NOMO-1 treated with dmso at 0.1 percent for 144 hours (cell line): Measurements from ENCODE around the gene ZNF407.

Source experiments
- DNase-seq: peaks from one replicate; lab custom pipeline; 2025; ENCODE audit not compliant: unreplicated experiment; lab: John Stamatoyannopoulos, UW

ZNF407 gene

DNA sequence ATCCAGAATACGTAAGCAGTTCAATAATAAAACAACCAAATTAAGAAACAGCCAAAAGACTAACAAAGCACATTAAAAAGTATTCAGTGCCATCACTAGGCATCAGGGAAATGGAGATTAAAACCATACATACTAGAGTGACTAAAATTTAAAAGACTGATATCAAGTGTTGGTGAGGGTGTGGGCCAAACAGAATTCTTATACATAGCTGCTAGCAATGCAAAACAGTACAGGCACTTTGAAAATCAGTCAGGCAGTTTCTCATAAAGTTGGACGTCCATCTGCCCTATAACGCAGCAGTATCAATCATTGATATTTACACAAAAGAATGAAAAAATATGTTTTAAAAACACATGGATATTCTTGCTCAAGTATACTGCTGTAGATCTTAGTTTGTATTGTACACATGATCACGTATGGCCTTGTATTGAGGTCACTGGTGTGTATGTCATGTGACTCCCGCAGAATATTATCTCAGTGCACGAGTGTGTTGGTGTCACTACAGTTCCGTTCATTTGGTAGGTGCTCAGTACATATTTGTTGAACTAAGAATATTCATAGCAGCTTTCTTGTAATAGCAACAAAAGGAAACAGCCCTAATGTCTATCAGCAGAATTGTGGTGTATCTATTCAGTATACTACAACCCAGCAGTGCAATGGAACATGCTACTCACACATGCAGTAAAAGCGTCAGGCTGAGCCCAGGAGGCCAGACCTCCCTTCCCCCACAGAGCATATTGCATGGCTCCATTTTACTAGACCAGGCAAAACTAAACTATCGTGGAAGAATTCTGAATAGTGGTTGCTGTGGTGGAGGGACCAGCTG, 28.6 kb downstream of the ZNF407 start:
- DNase-seq: no peak

DNA sequence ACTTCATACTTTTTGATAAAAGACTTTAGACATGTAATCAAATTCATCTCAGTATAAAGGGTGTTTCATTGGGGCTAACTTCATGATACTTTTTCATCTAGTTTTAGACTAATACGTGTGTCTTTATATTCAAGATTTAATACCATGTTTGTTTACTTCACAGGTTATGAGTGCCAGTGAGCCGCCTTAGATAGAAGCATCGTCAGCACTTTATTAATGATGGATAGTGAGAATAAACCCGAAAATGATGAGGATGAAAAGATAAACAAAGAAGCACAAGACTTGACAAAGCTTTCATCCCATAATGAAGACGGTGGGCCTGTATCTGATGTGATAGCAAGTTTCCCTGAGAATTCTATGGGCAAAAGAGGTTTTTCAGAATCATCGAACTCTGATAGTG, 33.1 kb downstream of the ZNF407 start:
- DNase-seq: no peak

DNA sequence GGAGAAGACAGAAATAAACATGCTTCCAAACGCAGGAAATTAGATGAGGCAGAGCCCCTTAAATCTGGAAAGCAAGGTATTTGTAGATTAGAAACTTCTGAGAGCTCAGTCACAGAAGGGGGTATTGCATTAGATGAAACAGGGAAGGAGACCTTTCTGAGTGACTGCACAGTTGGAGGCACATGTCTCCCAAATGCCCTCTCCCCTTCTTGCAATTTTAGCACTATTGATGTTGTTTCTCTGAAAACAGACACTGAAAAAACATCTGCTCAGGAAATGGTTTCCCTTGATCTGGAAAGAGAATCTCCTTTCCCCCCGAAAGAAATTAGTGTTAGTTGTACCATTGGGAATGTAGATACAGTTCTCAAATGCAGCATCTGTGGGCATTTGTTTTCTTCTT, 33.5 kb downstream of the ZNF407 start:
- DNase-seq: no peak

DNA sequence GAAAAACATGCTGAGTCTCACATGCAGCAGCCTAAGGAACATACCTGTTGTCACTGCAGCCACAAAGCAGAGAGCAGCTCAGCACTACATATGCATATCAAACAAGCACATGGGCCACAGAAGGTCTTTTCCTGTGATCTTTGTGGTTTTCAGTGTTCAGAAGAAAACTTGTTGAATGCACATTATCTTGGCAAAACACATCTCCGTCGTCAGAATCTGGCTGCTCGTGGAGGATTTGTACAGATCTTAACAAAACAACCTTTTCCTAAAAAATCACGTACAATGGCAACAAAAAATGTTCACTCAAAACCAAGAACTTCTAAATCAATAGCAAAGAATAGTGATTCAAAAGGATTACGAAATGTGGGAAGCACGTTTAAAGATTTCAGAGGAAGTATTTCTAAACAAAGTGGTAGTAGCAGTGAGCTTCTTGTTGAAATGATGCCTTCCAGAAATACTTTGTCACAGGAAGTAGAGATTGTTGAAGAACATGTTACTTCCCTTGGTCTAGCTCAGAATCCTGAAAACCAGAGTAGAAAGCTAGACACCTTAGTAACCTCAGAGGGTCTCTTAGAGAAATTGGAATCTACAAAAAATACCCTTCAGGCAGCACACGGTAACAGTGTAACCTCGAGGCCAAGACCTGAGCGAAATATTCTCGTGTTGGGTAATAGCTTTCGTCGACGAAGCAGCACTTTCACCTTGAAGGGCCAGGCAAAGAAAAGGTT, 34.1 kb downstream of the ZNF407 start:
- no peak for DNase-seq

DNA sequence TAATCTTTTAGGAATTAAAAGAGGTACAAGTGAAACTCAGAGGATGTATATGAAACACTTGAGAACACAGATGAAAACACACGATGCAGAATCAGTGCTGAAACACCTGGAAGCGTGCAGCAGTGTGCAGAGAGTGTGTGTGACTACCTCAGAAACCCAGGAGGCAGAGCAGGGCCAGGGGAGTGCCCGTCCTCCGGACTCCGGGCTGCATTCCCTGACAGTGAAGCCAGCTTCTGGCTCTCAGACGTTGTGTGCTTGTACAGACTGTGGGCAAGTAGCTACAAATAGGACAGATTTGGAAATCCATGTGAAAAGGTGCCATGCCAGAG, 34.6 kb downstream of the ZNF407 start:
- DNase-seq: no peak

DNA sequence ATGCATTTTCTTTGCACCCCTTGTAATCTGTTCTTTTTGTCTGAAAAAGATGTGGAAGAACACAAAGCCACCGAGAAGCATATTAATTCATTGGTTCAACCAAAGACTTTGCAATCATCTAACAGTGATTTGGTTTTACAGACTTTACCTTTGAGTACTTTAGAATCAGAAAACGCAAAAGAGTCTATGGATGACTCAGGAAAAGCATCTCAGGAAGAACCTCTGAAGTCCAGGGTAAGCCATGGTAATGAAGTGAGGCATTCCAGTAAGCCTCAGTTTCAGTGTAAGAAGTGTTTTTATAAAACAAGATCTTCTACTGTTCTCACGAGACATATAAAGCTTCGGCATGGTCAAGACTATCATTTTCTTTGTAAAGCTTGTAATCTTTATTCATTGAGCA, 35.2 kb downstream of the ZNF407 start:
- no peak for DNase-seq

DNA sequence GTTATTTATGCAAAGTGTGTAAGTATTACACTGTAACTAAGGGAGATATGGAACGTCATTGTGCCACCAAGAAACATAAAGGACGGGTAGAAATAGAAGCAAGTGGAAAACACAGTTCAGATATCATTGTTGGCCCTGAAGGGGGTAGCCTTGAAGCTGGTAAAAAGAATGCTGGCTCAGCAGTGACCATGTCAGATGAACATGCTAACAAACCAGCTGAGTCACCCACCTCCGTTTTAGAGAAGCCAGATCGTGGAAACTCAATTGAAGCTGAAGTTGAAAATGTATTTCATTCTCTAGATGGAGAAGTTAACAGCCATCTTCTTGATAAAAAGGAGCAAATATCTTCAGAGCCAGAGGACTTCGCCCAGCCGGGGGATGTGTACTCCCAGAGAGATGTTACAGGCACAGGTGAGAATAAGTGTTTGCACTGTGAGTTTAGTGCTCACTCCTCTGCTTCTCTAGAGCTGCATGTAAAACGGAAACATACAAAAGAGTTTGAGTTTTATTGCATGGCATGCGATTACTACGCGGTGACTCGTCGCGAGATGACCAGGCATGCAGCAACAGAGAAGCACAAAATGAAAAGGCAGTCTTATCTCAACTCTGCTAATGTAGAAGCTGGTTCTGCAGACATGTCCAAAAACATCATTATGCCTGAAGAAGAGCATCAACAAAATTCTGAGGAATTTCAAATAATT, 36.1 kb downstream of the ZNF407 start:
- no peak for DNase-seq

DNA sequence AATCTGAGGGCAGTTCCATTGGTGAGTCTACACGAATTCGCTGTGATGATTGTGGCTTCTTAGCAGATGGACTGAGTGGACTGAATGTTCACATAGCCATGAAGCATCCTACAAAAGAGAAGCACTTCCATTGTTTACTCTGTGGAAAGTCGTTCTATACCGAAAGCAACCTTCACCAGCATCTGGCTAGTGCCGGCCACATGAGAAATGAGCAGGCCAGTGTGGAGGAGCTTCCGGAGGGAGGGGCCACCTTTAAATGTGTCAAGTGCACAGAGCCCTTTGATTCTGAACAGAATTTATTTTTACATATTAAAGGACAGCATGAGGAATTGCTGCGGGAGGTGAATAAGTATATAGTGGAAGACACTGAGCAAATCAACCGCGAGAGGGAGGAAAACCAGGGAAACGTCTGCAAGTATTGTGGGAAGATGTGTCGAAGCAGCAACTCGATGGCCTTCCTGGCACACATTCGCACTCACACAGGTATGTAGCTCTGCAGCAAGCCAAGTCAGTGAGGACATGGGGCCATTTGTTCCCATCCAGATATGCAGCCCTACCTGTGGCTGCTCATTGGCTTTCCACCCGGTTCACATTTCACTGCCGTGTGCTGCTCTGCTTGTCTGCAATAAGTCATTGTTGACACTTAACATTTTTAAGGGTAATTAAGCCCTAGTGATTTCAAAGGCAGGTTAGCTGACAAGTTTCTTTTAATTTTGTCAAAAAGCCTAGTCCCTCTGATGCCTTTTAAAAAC, 37.7 kb downstream of the ZNF407 start:
- no peak for DNase-seq

DNA sequence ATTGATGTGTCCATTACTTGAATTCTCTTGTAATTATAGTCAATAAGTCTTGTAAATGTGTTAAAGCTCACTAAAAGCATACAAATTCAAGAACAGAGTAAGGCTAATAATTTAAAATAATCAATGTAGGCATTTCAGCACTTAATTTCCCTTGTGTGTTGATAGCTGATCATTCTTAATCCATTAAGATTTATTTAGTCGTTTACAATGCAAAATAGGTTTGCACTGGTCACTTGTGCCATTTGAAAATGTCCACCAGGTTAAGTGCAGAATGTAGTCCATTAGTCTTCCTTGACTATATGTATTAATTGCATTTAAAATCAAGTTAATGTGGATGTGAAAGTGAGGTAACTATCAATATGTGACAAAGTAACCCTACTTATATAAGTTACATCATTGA, 39.4 kb downstream of the ZNF407 start:
- no peak for DNase-seq

DNA sequence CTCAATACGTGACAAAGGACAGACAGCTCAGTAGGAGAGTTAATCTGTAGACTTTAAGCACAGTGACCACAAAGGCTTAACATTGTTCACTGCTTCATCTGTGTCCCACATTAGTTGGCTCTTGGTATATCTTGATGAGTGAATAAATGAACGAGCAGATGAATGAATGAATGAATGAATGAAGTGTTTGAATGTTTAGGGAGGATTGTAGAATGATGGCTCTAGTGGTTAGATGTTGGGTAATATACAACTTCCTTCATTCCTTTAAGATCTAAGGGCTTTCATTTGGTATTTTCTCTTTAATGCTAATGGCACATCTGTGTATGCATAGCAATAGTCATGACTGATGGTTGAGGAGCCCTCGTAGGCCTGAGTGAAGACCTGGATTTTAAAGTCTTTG, 40.5 kb downstream of the ZNF407 start:
- no peak for DNase-seq

DNA sequence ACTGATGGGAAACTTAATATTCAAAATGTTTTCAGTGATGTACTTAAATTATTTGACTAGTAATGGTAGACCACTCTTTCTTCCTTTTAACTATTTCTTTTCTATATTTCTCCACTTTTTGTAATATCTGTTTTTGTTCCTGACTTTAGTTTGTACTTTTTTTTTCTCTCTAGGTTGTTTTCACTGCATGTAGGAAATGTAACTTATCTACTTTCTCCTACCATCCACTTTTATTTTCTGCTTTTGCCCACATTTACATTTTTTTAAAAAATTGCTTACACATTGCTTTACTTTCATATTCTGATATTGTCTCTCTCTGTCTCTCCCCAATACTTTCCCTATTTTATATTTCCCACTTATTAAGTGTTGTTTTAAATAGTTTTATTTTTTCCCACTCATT, 47.0 kb downstream of the ZNF407 start:
- DNase-seq: no peak

DNA sequence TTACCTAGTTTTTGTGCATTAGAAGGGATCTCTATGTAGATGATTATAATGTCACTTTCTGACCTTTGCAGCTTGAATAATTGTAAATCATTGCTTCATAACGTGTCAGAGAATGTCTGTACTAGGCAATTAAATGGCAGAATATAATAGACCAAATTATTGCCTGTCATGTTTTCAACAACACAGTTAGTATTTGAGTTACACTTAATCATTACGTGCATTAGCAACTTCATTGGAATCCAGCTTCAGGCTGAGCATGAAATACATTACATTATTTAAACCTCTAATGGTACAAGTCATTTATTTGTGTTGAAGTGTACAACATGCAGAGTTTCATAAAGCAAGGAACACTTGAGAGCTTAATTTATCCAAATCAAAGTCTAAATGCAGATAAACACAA, 48.0 kb downstream of the ZNF407 start:
- no peak for DNase-seq

DNA sequence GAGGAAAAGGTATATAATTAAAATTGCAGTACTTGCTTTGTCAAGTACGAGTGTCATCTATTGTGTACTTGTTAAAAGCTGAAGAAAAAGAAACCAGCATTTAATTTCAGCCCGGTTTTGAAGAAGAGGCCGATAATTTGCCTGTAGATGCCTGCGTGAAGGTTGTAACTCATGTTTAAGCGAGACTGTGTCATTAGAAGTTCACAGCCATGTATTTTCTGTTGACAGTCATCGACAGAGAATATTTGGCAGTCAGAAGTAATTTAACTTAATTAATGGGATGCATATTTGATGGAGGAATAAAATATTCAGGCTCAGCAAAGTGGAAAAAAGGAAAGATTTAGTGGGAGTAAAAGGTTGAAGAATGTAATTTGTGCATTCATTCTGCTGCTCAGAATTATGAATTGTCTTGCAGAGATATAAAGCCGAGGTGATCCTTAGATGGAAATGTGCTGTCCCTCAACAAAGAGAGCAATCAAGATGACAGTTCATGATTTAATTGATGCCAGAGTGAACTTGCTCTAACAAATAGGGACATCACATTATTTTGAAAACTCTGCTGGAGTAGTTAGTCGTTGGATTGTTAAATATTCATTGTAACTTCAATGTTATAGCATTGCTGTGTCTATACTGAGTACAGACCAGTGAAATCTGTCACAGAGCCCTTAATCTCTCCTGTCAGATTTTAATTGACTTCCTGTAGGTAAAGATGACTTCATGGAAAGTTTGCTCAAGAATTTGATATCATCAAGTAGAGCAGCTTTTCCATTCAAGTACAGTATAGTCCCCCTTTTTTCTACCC, 53.9 kb downstream of the ZNF407 start:
- DNase-seq: no peak

DNA sequence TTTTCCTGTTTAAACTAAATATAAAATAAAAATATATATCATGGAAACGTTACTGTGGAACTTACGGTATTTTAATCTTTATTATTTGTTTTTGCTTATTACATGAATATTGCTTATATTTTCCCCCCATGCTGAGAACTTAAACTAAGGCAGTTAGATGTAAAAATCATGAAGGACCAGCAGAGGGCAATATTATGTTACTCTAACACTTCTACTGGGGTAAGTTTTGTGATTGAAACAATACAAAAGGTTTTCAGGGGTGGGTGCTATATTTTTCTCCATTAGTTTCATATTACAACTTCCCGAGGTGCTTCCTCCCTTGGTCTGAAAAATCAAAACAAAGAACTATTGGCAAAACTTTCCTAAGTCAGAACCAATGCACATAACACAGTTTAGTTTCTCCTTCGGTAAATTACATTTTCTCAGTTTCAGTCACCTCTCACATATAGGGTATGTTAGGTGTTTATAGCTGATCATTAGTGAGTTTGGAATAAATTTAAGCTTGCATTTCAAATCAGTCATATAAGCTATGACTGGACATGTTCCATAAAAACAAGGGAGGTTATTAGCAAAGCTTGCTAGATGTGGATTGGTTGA, 54.8 kb downstream of the ZNF407 start:
- DNase-seq: no peak

DNA sequence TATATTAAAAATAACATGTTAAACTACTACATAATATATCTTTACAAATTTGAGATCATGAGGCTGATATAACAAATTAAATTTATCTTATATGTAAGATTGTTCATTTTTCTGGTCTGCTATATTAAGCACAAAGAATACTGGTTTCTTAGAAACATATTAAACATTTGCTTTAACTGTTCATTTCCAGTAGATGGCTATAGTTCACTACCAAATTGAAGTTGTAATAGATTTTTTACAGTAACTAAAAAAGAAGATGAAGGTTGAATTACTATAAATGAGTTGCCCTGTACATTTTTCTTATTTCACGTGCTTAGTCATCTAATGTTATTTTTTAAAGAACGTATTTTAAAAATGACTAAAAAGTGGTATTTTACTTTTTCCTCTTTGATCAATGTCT, 57.0 kb downstream of the ZNF407 start:
- DNase-seq: no peak

DNA sequence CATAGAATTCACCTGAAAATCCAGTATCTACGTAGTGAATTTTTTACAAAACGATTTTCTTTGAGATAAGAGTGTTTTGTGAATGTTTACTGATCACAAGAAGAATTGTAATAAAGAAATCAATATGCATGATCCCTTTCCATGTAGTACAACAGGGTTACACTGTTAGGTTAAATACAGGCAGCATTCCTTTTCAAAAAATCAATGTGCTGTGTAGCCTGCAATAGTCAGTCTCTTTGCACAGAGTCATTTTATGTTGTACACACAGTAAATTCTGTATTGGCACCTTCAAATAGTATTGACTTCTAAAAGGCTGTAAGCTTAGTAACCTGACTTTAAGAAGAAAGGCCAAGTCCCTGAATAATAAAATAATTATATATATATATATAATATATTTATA, 63.3 kb downstream of the ZNF407 start:
- no peak for DNase-seq

DNA sequence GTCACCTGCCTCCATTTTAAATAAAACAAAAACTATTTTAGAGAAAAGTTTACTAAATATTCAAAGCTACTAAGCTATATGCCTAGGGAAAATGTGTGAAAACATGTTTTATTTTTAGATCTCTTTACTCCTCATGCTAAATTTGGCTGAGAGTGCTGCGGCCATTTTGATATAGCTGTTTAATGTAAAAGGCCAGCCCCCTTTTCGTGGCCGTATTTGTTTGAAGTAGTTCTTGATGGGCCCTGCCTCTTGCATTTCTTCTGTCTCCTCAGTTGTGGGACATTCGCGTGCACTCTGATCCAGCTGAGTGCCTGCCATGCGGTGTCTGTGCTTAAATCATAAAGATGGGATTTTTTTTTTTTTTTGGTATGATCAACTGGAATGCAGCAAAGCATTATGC, 64.0 kb downstream of the ZNF407 start:
- DNase-seq: no peak

DNA sequence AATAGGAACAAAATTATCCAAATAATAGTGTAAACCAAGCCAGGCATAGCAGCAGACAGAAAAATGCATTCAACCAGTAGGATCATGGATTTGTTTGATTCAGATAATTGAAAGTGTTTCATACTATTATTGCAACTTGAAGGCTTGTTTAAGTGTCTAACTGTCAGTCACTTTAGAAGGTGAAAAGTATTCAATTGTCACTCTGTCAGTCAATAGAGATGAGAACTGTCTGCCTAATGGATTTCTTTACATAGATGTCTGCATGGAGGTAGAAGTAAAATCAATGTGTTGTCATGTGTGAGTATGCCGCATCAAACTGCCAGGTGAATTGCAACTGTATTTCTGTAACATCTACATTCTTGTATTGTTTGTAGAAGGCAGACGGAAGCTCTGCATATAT, 65.0 kb downstream of the ZNF407 start:
- DNase-seq: no peak

DNA sequence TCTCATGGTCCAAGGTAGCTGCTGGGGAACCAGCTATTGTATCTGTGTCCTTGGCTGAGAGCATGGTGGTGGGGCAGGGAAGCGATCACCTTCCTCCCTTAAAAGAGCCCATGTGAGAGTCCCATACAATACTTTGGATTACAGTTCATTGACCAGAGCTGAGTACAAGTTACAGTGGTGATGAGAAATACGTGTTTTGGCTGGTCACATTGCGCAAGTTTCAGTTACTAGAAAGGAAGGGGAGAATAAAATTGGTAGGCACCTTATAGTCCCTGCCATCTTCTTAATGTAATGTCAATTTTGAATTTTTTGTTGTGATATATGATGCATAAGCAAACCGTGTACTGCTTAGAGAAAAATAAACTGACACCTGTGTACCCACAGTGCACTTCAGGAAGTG, 67.7 kb downstream of the ZNF407 start:
- no peak for DNase-seq

DNA sequence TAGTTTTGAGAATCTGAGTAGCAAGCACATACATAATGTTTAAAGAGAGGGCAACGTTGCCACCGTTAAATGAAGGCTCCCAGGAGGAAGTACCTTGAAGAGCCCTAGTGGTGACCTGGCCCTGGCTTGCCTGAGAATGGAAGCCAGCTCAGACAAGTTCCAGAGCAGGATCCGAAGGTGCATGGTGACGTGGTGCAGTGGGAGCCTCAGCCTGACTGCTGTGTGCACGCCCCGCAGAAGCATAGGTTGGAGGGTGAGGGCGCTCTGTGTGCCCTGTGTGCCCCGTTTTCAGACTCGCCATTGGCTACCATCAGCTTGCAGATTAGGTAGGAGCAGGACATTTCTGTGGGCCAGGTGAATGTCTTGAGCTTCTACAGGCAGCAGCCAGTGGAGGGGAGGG, 68.2 kb downstream of the ZNF407 start:
- DNase-seq: no peak
